ENCODE data around the gene SLC10A7. TPM values are rescaled to one million over a fixed set of nuclear protein-coding genes. Genes with fewer than 3 reads are reported as not detected.

The SLC10A7 gene
- total RNA-seq, 1 experiment from 2014 or later: 3.9 TPM

DNA sequence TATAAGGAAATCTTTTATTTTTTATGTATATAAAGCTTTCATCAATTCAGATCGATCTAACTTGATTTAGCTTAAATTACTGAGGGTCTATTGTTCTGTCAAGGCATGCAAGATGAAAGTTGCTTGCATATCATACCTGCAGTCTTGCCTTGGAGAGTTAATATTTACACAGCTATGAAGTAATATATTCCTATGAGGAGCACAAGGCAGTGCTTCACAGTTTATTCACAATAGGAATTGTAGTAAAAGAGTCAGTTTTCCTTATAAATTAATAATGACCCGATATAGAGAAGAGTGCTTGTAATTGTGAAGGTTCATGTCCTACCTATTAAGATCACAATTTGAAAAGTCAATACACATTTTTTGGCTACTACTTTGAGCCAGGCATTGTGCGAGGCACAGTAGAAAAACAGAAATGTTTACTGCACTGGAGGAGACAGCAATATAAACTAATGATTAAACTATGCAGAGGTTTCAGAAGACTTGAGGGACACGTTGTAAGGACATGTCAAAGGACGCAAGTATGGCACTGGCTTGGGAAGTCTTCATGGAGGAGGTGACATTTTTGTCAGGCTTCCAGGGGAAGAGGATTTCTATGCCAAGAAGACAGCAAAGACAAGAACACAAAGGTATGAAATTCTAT lies 268.6 kb downstream of the SLC10A7 start:
- Histone ChIP-seq H2BK120ac (ENCODE audit: low read depth, low read length, poor library complexity, severe bottlenecking) (no peak overlapping the region), H3K56ac (ENCODE audit: insufficient read length, low read depth, low read length) (no peak overlapping the region), H3K23ac (ENCODE audit: insufficient read length, low read depth, low read length) (no peak overlapping the region), H3K9ac (ENCODE audit: extremely low read depth, insufficient read length, low read length) (no peak overlapping the region), H3K4ac (ENCODE audit: low read depth, low read length) (no peak overlapping the region), H3K27ac (ENCODE audit: insufficient read length, low read depth, low read length) (no peak overlapping the region), H3K9me3 (ENCODE audit: control insufficient read depth, low read depth, low read length) (no peaks in the 10 kb centered on the region), H3K4me2 (ENCODE audit: insufficient read depth, insufficient read length, low read length) (no peak overlapping the region), H3K4me1 (ENCODE audit: insufficient read depth, low read length) (no peaks in the 10 kb centered on the region), H3K14ac (ENCODE audit: insufficient read depth, low read length) (no peak overlapping the region), H3K79me1 (ENCODE audit: insufficient read depth, low read depth, low read length, poor library complexity, severe bottlenecking) (no peaks in the 10 kb centered on the region), H2AFZ (ENCODE audit: low read length) (no peak overlapping the region), H4K20me1 (ENCODE audit: control insufficient read depth, insufficient read depth, insufficient read length) (no peaks in the 10 kb centered on the region), H4K91ac (ENCODE audit: insufficient read length, low read depth, low read length) (no peak overlapping the region), H4K8ac (replicated peaks; ENCODE audit: insufficient read length, low read depth, low read length) (no peak overlapping the region), H4K5ac (ENCODE audit: insufficient read length, low read depth, low read length) (no peak overlapping the region), H3T11ph (ENCODE audit: low read length) (no peak overlapping the region), H2AK5ac (ENCODE audit: insufficient read length, low read length) (no peak overlapping the region), H2BK5ac (ENCODE audit: insufficient read length, low read length) (no peak overlapping the region), H2BK15ac (ENCODE audit: low read depth, low read length) (no peak overlapping the region), H3K23me2 (ENCODE audit: insufficient read length, low read depth, low read length, poor library complexity, severe bottlenecking) (no peaks in the 10 kb centered on the region), H2BK12ac (ENCODE audit: insufficient read length, low read depth, low read length) (no peak overlapping the region), H3K79me2 (ENCODE audit: insufficient read depth, low read length) (no peaks in the 10 kb centered on the region), H3K18ac (ENCODE audit: insufficient read length, low read depth, low read length) (no peak overlapping the region), H3K27me3 (ENCODE audit: insufficient read depth, low read length) (no peaks in the 10 kb centered on the region), H2BK20ac (ENCODE audit: low read depth, low read length, poor library complexity, severe bottlenecking) (no peak overlapping the region)
- Mint-ChIP-seq H3K9me3 (no peaks in the 10 kb centered on the region), H3K27me3 (ENCODE audit: low read depth) (no peaks in the 10 kb centered on the region), H3K4me1 (no peaks in the 10 kb centered on the region), H3K36me3 (ENCODE audit: insufficient read depth in 1 of 3, low read depth in 3 of 3) (no peaks in the 10 kb centered on the region), H3K4me3 (no peak overlapping the region), H3K27ac (no peak overlapping the region)
- TF ChIP-seq, protein P1, sequence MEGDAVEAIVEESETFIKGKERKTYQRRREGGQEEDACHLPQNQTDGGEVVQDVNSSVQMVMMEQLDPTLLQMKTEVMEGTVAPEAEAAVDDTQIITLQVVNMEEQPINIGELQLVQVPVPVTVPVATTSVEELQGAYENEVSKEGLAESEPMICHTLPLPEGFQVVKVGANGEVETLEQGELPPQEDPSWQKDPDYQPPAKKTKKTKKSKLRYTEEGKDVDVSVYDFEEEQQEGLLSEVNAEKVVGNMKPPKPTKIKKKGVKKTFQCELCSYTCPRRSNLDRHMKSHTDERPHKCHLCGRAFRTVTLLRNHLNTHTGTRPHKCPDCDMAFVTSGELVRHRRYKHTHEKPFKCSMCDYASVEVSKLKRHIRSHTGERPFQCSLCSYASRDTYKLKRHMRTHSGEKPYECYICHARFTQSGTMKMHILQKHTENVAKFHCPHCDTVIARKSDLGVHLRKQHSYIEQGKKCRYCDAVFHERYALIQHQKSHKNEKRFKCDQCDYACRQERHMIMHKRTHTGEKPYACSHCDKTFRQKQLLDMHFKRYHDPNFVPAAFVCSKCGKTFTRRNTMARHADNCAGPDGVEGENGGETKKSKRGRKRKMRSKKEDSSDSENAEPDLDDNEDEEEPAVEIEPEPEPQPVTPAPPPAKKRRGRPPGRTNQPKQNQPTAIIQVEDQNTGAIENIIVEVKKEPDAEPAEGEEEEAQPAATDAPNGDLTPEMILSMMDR (conservative IDR thresholded peaks at IDR 0.05): no peak
- DNase-seq: no peak
- no CpG with 5 or more reads among the region's 5 CpGs for WGBS (ENCODE audit: extremely low coverage, insufficient read length, low lambda C conversion rate)
